HG03442 (cell line): ENCODE measurements around the gene PTPN6.
"Not testable (repeated sequence)": the region's sequence is repeated elsewhere in the genome, so short reads cannot be mapped to it uniquely, and the experiment has no call there.

Source experiments
- ATAC-seq: cut with Tn5 transposase; IDR thresholded peaks from one replicate; pipeline ENCODE4 v1.9.1; 2021; ENCODE audit warnings: mild to moderate bottlenecking, moderate library complexity; ENCODE audit not compliant: unreplicated experiment

PTPN6 gene

DNA sequence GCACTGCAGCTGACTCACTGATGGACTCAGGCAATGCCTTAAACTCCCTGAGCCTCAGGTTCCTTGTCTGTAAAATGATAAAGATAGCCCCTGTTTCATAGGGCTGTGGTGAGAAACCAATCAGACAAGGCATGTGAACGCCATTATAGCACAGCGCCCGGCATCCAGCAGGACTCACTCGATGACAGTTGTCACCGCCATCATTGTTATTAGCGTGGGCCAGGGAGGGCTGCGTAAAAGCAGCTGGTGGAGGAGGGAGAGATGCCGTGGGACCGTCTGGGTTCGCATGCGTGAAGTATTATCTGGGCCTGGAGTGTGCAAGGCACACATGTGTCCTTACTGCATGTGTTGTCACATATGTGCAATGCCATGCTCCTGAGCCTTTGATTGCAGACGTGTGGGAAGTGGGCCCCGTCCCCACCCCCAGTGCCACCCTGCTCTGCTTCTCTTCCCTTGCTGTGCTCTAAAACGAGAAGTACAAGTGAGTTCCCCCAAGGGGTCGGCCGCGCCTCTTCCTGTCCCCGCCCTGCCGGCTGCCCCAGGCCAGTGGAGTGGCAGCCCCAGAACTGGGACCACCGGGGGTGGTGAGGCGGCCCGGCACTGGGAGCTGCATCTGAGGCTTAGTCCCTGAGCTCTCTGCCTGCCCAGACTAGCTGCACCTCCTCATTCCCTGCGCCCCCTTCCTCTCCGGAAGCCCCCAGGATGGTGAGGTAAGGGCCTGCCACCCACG, at the start of gene PTPN6:
Gene PTPN6, plus strand, starts transcription at position 546 of the 730 bp plus-strand sequence. Its CDS starts 157 bp downstream, at position 703.
- ATAC-seq = no peak

DNA sequence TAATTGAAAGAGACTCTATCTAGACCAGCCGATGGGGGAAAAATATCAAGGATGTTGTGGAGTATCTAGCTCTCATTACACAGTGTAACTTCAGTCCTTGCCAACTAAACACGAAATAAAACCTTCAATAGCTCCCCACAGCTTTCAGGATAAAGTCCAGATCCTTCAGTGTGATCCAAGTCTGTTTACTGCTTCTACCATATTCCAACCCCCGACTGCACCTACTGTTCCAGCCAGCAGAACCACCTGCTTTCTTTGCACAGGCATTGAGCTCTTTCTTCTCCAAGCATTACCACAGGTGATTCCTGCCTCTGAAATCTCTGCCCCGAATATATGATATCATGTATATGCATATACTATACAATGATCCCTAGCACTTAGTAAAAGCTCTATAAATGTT, 48.7 kb upstream of the PTPN6 start:
- ATAC-seq = no peak

DNA sequence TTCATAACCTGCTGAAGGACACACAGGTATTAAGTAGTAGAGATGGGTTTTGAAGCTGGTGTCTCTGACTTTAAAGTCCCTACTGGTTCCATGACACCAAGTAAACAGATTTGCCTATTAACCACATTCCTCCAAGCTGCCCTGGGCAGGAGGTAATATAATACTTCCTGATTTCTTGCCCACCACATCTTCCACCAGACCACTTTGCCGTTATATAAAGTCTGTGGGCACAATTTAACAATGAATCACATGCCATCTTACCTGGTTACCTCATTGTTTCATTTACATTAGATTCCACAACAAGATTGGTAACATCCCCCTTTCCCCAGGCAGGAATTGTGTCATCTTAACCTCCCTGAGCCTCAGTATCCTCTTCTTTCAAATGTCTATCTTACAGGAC, 47.4 kb upstream of the PTPN6 start:
- no peak for ATAC-seq

DNA sequence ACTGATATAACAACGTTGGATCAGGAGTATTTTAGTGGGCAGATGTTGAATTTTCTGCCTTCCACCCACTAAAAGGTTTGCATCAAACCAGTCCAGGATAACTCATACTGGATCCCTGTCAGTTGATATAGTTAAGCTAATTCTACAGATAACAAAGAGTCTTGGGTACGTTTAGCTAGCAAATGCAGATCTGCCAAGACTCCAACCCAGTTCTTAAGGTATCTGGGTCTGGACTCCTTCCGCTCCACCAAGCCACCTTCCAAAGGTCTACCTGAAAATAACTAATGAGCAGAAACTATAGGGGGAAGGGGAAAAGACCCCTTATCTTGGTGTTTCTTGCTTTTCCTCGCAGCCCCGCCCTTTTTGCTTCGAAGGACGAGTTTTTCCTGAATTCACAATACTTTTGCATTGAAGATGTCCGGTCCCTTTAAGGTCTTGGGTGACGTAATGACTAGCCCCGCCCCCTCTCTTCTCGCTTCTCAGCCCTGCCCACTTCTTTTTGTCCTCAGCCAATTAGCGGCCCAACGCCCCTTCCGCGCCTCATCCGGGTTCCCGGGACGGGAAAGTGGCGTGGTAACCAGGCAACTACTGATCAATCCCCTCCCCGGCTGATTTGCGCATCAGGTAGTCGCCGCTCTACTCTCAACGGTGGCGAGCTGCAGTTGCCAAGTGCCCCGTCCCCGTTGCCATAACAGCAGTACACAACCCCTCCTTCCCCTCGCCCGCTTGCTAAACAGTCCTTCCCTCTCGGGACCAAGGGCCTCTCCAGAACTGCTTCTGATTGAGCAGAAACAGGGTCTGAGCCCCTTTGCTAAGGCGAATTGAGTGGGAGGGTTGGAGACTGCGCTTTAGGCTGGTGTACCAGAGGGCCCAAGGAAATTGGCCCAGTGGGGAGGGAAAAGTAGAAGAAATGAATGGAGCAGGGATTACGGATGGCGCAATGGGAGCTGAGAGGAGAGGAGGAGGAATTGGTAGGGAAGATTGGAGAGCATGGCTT, 46.6 kb upstream of the PTPN6 start, which contains the start of gene LRRC23:
Gene LRRC23, plus strand, starts transcription at position 543 of the 997 bp plus-strand sequence. CDS start 812 bp downstream, outside the sequence.
- ATAC-seq = peak; percentile 94

DNA sequence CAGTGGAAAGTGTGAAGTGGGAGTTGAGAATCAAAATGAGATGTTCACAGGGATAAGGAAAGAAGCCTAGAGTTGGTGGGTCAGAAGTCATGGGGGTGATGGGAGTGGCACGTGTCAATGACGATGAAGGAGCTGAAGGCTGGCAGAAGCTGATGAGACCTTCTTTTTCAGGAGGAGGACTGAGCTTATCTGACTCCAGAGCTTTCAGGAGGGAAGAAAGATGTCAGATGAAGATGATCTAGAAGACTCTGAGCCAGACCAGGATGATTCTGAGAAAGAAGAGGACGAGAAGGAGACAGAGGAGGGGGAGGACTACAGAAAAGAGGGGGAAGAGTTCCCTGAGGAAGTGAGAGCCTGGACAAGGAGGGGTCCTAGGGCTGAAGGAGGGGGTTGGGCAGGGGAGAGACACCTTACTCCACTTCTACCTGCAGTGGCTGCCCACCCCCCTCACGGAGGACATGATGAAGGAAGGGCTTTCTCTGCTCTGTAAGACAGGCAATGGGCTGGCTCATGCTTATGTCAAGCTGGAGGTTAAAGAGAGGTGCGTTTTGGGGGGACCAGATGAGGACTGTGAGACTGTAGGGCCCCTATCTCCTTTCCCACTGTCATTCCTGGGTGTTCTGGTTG, 45.6 kb upstream of the PTPN6 start:
- no peak for ATAC-seq

DNA sequence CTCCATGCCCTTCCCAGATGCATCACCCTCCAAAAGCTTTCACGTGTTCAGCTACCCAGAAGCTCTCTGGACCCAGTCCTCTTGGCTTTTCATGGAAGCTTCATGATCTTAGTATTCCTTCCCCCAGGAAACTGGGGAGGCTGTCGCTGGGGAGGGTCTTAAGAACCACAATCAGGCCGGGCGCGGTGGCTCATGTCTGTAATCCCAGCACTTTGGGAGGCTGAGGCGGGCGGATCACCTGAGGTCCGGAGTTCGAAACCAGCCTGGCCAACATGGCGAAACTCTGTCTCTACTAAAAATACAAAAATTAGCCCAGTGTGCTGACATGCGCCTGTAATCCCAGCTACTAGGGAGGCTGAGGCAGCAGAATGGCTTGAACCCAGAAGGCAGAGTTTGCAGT, 43.0 kb upstream of the PTPN6 start:
- ATAC-seq = not testable (repeated sequence)

DNA sequence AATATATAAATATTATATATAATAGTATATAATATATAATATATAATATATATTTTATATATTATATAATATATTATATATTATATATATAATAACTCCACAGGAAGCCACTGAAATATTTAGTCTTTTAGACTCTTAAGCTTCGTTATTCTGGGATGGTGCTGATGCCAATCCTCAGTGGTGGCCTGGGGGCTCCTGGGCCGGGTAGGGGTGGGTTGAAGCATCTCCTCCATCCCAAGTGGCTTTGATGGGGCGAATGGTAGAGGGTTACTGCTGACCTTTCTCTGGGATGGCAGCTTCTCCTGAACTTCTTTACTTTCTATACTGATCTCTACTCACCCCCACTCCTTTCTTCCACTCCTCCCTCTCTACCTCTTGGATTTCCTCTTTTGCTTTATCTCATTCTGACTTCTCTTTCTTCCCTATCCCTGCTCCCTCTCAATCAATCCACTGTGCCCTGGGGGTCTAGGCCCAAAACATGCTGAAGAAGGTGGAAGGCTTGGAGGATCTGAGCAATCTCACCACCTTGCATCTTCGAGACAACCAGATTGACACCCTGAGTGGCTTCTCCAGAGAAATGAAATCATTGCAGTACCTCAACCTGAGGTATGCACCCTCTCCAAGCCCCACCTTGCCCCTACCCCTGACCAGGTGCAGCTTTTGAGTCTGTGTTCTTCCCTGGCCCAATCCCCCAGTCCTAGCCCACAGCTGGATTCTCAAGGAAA, 41.6 kb upstream of the PTPN6 start:
- ATAC-seq = no peak

DNA sequence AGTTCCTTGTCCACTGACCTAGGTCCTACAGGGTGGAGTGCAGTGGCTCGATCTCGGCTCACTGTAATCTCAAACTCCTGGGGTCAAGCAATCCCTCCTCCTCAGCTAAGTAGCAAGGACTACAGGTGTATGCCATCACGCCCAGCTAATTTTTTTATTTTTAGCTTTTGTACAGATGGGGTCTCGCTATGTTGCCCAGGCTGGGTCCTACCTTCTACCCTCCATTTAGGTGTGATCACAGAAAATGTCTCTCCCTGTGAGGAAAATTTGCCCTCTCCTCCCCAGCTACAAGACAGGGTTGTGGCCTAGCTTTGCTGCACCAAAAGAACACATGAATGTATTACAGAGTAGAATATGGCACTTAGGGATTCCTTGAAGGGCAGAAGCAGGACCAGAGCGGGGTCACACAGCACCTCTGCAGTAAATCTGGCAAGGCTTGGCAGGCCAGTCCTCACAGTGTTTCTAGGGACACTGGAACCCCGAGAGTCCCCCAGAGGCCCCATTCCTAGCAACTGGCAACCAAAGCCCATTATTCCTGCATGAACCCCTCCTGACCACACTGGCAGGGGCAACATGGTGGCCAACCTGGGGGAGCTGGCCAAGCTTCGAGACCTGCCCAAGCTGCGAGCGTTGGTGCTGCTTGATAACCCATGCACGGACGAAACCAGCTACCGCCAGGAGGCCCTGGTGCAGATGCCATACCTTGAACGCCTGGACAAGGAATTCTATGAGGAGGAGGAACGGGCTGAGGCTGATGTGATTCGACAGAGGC, 38.8 kb upstream of the PTPN6 start:
- no peak for ATAC-seq

DNA sequence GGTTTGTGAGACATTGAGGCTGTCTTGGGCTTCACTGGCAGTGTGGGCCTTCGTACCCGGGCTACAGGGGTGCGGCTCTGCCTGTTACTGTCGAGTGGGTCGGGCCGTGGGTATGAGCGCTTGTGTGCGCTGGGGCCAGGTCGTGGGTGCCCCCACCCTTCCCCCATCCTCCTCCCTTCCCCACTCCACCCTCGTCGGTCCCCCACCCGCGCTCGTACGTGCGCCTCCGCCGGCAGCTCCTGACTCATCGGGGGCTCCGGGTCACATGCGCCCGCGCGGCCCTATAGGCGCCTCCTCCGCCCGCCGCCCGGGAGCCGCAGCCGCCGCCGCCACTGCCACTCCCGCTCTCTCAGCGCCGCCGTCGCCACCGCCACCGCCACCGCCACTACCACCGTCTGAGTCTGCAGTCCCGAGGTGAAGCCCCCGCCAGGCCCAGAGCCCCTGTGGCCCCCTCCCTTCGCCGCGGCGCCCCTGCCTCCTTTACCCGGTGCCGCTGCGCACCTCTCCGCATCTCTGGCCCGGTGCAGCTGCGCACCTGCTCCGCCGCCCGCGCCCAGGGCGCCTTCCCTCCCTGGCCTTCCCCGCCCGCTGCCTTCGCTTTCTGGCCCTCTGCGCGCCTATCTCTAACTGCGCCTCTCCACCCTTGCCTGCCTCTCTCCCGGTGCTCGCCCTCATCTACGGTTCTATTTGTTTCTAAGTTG, 36.8 kb upstream of the PTPN6 start, which contains the start of gene ENO2:
Gene ENO2, plus strand, starts transcription at position 335 of the 701 bp plus-strand sequence. CDS start 1,253 bp downstream, outside the sequence.
- ATAC-seq = peak; percentile 57

DNA sequence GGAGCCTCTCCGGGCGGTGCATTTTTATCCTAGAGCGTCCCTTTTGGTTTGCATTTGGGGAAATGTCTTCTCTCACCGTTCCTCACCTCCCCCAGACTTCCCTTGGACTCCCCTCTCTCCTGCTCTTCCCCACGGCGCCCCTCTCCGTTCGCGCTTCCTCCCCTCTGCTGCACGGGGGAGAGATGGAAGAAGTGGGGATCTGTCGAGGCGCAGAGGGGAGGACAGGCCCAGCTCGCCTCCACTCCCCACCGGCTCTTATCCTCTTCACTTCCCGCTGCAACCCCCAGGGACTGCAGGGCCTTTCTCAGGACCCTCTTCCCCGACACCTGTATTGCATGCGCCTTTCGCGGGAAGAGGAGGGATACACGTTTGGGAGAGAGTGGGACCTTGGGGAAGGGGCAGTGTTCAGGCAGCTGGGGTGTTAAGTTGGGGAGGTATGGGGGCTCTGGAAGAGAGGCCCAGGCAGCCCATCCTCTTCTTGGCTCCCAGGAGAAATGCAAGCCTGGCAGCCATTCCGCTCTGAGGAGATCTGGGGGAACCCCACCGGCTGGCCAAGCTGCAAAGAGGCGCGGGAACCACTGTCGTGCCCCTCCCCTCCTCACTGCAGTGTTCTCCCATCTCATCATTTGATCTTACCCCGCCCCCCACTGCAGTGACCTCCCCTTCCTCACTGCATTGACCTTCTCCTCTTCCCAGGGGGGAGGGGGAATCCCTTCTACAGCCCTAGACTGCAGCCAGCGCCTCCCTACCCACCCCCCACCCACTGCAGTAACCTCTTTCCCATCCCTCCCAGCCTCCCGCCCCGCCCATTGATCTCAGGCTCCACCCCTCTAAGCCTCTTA, 36.0 kb upstream of the PTPN6 start:
- ATAC-seq = no peak

DNA sequence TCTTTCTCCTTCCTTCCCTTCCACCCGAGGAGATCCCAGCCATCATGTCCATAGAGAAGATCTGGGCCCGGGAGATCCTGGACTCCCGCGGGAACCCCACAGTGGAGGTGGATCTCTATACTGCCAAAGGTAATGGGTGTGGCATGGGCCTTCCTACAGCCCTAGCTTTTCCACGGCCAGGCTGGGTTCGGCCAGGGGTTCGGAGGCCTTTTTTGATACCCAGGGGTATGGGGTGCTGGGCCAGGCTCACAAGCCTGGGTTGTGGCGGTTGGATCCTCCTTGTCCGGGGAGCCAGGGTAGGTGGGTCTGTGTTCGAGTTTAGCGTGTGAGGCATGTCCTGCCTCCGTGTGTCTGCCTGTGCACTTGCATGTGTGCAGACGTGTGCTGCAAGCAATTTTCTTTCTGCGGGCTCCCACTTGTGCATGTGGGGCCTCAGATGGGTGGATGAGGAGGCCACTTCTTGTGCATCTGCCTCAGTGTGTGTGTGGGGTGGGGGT, 35.3 kb upstream of the PTPN6 start:
- ATAC-seq = no peak

DNA sequence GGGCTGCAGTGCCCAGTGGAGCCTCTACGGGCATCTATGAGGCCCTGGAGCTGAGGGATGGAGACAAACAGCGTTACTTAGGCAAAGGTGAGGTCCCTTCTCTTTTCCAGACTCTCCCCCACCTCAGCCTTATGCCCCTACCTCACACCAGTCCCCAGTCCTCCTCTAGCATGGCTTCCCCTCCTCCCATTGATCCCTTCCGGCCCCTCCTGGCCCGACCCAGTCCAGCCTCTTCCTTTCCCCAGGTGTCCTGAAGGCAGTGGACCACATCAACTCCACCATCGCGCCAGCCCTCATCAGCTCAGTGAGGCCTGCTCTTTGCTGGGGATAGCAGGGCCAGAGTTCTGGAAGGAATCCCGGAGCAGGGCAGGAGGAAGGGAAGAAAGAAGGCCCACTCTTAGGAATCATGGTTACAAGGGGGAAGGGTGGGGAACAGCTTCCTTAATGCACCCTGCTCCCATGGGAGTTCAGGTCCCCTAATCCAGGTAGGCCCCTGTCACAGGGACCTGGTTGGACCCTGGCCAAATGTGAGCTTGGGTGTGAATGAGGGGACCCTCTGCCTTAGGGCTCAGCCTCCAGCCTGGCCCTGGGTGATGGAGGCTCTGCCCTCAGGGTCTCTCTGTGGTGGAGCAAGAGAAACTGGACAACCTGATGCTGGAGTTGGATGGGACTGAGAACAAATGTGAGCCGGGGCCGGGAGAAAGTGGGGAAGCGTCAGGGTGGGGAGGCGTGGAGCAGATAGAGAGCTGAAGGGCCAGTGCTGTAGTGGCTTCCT, 34.5 kb upstream of the PTPN6 start:
- no peak for ATAC-seq

DNA sequence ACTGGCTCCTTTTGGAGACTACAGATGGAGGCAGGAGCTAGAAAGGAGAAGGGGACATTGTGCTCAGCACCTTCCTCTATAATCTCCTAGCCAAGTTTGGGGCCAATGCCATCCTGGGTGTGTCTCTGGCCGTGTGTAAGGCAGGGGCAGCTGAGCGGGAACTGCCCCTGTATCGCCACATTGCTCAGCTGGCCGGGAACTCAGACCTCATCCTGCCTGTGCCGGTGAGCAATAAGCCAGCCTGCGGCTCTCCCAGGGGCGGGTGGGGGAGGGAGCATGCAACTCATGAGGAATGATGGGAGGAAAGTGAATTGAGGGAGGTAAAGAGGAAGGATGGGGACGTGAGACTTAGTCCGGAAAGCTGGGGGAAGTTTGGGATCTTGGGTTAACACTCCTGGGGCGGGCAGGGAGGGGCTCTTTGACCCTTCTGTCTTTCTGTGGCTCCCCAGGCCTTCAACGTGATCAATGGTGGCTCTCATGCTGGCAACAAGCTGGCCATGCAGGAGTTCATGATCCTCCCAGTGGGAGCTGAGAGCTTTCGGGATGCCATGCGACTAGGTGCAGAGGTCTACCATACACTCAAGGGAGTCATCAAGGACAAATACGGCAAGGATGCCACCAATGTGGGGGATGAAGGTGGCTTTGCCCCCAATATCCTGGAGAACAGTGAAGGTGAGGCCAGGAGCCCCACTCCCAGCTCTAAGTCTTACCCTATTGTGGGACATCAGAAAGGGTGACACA, 33.5 kb upstream of the PTPN6 start:
- ATAC-seq = no peak

DNA sequence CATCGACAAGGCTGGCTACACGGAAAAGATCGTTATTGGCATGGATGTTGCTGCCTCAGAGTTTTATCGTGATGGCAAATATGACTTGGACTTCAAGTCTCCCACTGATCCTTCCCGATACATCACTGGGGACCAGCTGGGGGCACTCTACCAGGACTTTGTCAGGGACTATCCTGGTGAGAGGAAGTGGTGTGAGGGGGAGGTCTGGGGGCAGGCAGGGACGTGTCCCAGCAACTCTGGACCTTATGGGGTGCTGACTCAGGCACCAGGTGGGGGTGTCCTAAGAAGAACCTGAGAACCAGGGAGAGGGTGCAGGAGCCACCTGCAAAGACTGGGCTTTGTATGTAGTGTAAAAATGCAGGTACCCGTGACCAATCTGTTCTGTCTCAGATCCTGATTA, 31.6 kb upstream of the PTPN6 start:
- no peak for ATAC-seq

DNA sequence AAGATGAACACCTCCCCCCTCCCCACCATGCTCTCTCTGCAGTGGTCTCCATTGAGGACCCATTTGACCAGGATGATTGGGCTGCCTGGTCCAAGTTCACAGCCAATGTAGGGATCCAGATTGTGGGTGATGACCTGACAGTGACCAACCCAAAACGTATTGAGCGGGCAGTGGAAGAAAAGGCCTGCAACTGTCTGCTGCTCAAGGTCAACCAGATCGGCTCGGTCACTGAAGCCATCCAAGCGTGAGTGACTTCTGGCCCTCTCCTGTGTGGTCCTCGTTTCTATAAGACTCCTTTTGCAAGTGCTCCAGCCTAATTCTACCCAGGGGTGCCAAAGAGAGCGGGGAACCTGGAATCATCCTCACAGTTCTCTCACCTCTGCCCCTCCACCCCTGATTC, 29.6 kb upstream of the PTPN6 start:
- no peak for ATAC-seq
